ENCODE results near the gene ST14. TPM values are rescaled to one million over a fixed set of nuclear protein-coding genes. Genes with fewer than 3 reads are reported as not detected.

The ST14 gene
- total and polyA plus RNA-seq, 2 donors = 13.7 to 28.6 TPM

DNA sequence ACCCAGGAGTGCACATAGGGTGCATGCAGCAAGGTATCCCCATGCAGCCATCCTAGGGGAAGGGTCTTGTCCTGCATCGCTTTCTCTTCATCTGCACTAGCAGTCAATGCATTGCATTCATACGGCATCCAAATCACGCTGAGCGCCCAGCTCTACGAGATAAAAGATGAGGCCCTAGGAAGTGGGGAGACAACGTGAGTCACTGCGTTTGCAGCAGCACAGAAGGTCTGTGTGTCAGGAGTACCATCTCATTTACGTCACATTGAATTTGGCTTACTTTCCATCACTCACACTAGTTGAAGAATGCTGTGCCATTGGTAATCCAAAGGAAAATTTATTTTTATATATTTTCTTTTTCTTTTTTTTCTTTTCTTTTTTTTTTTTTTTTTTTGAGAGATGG lies 2.5 kb upstream of the ST14 start:
- 97% methylated on average over 8 of the region's 8 CpGs for WGBS
- Histone ChIP-seq H3K4me3 (ENCODE audit: low read length in 2 of 2) (no peak overlapping the region), H3K36me3 (ENCODE audit: control insufficient read depth in 2 of 2, insufficient read depth in 2 of 2, low read length in 1 of 2) (no peaks in the 10 kb centered on the region), H3K4me1 (ENCODE audit: control insufficient read depth in 2 of 2, insufficient read depth in 2 of 2, low read length in 2 of 2) (peaks cover 0 to 4% of the 10 kb centered on the region in 2 donors), H3K27me3 (ENCODE audit: control insufficient read depth in 2 of 2, insufficient read depth in 1 of 2, low read length in 1 of 2) (peaks cover 38 to 54% of the 10 kb centered on the region in 2 donors), H3K27ac (ENCODE audit: low read depth in 1 of 2, low read length in 1 of 2) (no peak overlapping the region), H3K9me3 (ENCODE audit: control insufficient read depth in 2 of 2, insufficient read depth in 1 of 2, low read length in 1 of 2) (no peaks in the 10 kb centered on the region)
- no peak for DNase-seq (ENCODE audit: low read depth in 6 of 9, low spot score in 9 of 9)

DNA sequence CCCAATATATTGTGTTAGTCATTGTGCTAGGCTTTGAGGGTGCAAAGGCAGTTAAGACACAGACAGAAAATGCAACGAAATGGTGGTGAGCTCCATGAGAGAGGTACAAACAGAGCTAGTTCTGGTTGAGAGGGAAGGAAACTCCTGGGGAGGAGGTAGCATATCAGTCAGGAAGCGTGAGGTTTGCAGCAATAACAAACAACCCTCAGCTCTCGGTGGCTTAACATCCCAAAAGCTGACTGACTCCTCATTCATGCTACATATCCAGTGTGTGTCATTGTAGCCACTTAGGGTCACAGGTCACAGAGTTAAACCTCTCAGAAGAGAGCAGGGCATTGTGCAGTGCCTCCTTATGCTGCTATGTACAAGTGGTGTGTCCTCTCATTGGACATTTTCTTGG lies 1.7 kb upstream of the ST14 start:
- peaks cover 0 to 4% of the 10 kb centered on the region in 2 donors for H3K4me1 ChIP-seq (ENCODE audit: control insufficient read depth in 2 of 2, insufficient read depth in 2 of 2, low read length in 2 of 2)
- H3K4me3 ChIP-seq (ENCODE audit: low read length in 2 of 2) = no peak overlapping the region
- DNase-seq (ENCODE audit: low read depth in 6 of 9, low spot score in 9 of 9) = no peak
- whole genome bisulfite sequencing = 74% methylated on average over 3 of the region's 3 CpGs
- no peaks in the 10 kb centered on the region for H3K36me3 ChIP-seq (ENCODE audit: control insufficient read depth in 2 of 2, insufficient read depth in 2 of 2, low read length in 1 of 2)
- H3K9me3 ChIP-seq (ENCODE audit: control insufficient read depth in 2 of 2, insufficient read depth in 1 of 2, low read length in 1 of 2) = no peaks in the 10 kb centered on the region
- H3K27me3 ChIP-seq (ENCODE audit: control insufficient read depth in 2 of 2, insufficient read depth in 1 of 2, low read length in 1 of 2) = peaks cover 40 to 61% of the 10 kb centered on the region in 2 donors
- H3K27ac ChIP-seq (ENCODE audit: low read depth in 1 of 2, low read length in 1 of 2) = no peak overlapping the region

DNA sequence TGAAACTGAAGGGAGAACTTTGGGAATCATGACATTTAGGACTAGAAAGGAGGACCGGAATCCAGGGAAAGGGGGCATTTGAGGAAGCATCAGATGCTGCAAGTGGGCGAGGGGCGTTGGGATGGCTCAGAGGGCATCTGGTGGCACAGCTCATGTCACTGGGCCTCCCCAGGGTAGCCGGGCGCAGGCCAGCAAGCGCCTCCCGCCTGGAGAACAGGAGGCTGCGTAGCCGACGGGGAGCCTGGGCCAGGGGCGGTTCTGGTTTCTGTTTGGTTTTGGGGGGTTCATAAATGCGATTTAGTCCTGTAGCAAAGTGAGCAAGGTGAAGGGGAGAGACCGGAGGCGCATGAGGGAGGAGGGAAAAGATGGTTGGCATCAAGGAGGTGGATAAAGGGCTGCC lies 443 bp upstream of the ST14 start:
- peaks cover 40 to 71% of the 10 kb centered on the region in 2 donors for H3K27me3 ChIP-seq (ENCODE audit: control insufficient read depth in 2 of 2, insufficient read depth in 1 of 2, low read length in 1 of 2)
- 82% methylated on average over 14 of the region's 14 CpGs for WGBS
- no peak for DNase-seq (ENCODE audit: low read depth in 6 of 9, low spot score in 9 of 9)
- peaks cover 0 to 8% of the 10 kb centered on the region in 2 donors for H3K4me1 ChIP-seq (ENCODE audit: control insufficient read depth in 2 of 2, insufficient read depth in 2 of 2, low read length in 2 of 2)
- no peaks in the 10 kb centered on the region for H3K9me3 ChIP-seq (ENCODE audit: control insufficient read depth in 2 of 2, insufficient read depth in 1 of 2, low read length in 1 of 2)
- H3K4me3 ChIP-seq (ENCODE audit: low read length in 2 of 2) = no peak overlapping the region
- no peak overlapping the region for H3K27ac ChIP-seq (ENCODE audit: low read depth in 1 of 2, low read length in 1 of 2)
- no peaks in the 10 kb centered on the region for H3K36me3 ChIP-seq (ENCODE audit: control insufficient read depth in 2 of 2, insufficient read depth in 2 of 2, low read length in 1 of 2)

DNA sequence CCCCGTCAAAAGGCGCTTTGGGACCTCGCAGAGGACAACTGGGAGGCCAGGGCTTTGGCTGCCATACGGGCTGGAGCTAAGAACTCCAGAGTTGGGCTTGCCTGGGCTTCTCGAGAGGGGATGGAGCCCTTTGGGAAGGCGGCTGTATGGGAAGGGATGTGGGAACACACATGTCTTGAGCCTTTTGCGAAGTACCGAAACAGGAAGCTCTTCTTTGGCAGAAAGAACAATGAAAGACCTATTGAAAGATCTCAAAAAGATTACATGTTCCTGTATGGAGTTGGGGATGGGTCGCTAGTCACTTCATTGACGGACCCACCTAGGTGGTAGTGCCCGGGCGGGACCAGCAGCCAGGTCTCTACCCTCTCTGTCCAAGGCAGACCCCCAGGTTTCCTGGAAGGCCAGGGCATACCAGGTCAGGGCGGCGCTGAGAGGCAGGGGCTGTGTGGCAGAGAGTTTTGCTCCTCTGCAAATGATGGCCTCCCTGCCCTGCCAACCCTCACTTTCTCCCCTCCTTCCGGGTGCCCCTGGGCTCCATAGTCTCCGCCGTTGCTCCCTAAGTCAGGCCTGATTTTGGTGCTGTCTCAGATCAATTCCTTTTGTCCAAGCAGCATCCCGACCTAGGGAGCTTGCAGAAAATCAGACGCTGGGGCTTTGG lies 1.0 kb downstream of the ST14 start:
- peaks cover 0 to 8% of the 10 kb centered on the region in 2 donors for H3K4me1 ChIP-seq (ENCODE audit: control insufficient read depth in 2 of 2, insufficient read depth in 2 of 2, low read length in 2 of 2)
- no peak overlapping the region for H3K27ac ChIP-seq (ENCODE audit: low read depth in 1 of 2, low read length in 1 of 2)
- no peak for DNase-seq (ENCODE audit: low read depth in 6 of 9, low spot score in 9 of 9)
- no peaks in the 10 kb centered on the region for H3K36me3 ChIP-seq (ENCODE audit: control insufficient read depth in 2 of 2, insufficient read depth in 2 of 2, low read length in 1 of 2)
- H3K4me3 ChIP-seq (ENCODE audit: low read length in 2 of 2) = peak overlapping the region; percentile 1 to 30
- peaks cover 40 to 73% of the 10 kb centered on the region in 2 donors for H3K27me3 ChIP-seq (ENCODE audit: control insufficient read depth in 2 of 2, insufficient read depth in 1 of 2, low read length in 1 of 2)
- no peaks in the 10 kb centered on the region for H3K9me3 ChIP-seq (ENCODE audit: control insufficient read depth in 2 of 2, insufficient read depth in 1 of 2, low read length in 1 of 2)
- WGBS = 42% methylated on average over 19 of the region's 19 CpGs

DNA sequence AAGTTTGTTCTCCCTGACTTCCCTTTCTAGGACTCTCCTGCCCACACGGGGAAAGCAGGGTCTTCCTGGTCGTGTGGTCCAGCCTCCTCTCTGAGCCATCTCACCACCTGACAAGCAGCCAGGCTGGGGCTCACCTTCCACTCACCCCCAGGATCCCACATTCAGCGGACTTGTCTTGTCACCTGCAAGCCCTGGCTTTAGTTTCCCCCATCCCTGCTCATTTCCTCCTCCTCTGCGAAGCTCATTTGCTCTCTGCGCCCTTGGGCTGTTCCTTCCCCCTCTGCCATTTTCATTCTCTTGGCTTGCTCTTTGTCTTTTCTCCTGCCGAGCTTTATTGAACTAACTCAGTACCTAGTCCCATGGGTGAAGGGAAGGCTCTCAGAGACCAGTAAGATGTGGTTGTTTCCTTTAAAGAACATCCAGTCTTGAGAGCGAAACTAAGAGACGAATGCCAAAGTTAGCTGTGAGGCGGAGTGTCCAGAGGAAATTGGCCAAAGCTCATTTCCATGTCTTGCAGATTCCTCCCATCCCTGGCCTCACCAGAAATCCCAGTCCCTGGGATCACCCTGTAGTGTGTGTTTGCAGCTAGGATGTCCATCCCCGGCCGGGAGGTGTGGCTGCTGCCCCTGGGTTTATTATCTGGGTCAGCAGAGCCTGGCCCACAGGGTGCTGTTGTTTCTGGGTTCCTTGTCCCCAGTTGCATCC lies 2.0 kb downstream of the ST14 start:
- Histone ChIP-seq H3K27me3 (ENCODE audit: control insufficient read depth in 2 of 2, insufficient read depth in 1 of 2, low read length in 1 of 2) (peaks cover 40 to 71% of the 10 kb centered on the region in 2 donors), H3K4me3 (ENCODE audit: low read length in 2 of 2) (no peak overlapping the region), H3K9me3 (ENCODE audit: control insufficient read depth in 2 of 2, insufficient read depth in 1 of 2, low read length in 1 of 2) (no peaks in the 10 kb centered on the region), H3K27ac (ENCODE audit: low read depth in 1 of 2, low read length in 1 of 2) (no peak overlapping the region), H3K36me3 (ENCODE audit: control insufficient read depth in 2 of 2, insufficient read depth in 2 of 2, low read length in 1 of 2) (no peaks in the 10 kb centered on the region), H3K4me1 (ENCODE audit: control insufficient read depth in 2 of 2, insufficient read depth in 2 of 2, low read length in 2 of 2) (peaks cover 0 to 8% of the 10 kb centered on the region in 2 donors)
- DNase-seq (ENCODE audit: low read depth in 6 of 9, low spot score in 9 of 9) = no peak
- 81% methylated on average over 11 of the region's 11 CpGs for WGBS

DNA sequence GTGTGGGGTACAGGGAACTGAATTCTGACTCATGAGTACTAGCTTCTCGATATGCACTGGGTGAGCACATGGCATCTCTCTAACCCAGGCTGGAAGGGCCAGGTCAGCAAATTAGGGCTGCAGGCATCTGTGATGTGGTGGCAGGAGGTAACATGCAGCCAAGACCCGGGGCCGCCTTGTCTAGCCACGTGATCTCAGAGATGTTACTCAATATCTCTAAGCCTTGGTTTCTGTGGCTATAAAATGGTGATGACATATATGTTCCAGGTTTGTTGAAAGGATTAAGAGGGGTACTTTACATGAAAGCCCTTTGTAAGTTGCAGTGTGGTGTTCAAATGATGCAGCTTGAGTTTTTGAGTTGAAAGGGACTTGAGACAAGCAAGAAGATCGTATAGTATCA lies 3.2 kb downstream of the ST14 start:
- H3K4me3 ChIP-seq (ENCODE audit: low read length in 2 of 2) = no peak overlapping the region
- no peak for DNase-seq (ENCODE audit: low read depth in 6 of 9, low spot score in 9 of 9)
- peaks cover 0 to 8% of the 10 kb centered on the region in 2 donors for H3K4me1 ChIP-seq (ENCODE audit: control insufficient read depth in 2 of 2, insufficient read depth in 2 of 2, low read length in 2 of 2)
- no peaks in the 10 kb centered on the region for H3K9me3 ChIP-seq (ENCODE audit: control insufficient read depth in 2 of 2, insufficient read depth in 1 of 2, low read length in 1 of 2)
- H3K27ac ChIP-seq (ENCODE audit: low read depth in 1 of 2, low read length in 1 of 2) = no peak overlapping the region
- no peaks in the 10 kb centered on the region for H3K36me3 ChIP-seq (ENCODE audit: control insufficient read depth in 2 of 2, insufficient read depth in 2 of 2, low read length in 1 of 2)
- 92% methylated on average over 5 of the region's 5 CpGs for WGBS
- peaks cover 34 to 64% of the 10 kb centered on the region in 2 donors for H3K27me3 ChIP-seq (ENCODE audit: control insufficient read depth in 2 of 2, insufficient read depth in 1 of 2, low read length in 1 of 2)

DNA sequence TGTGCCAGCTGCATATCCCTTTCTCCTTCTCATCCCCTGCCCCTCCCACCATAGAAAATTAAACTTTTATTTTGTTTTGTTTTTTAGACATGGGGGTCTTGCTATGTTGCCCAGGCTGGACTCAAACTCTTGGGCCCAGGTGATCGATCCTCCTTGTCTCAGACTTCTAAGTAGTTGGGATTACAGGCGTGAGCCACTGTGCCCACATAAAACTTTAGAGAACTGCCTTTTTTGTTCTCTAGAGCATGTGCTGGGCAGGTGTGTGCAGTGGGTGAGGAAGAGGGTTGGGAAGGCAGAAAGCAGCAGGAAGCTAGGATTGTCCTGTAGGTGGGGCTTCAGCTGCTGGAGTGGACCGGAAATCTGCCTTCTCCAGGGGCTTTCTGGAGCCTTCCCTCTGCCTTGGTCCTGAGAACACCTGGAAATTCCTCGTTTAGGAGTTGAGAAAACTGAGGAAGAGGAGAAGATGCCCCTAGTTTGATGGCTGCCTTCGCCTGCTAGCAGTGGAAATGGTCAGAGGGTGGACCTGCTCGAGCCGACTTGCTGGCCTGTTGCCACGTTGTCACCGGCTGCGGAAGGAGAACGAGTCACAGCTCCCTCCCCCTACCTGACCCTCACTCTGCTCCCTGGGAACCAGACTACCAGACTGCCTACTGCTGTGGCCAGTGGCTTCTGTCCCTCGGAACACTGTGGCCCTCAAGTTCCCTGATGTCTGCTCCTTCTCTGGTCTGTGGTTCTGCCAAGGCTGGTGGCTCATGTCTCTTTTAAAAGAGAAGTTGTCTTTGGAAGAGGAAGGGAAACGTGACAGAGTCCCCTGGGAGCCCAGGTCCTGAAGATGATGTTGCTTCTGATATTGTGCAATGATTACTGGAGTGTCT lies 4.0 kb downstream of the ST14 start:
- no peak overlapping the region for H3K27ac ChIP-seq (ENCODE audit: low read depth in 1 of 2, low read length in 1 of 2)
- H3K36me3 ChIP-seq (ENCODE audit: control insufficient read depth in 2 of 2, insufficient read depth in 2 of 2, low read length in 1 of 2) = no peaks in the 10 kb centered on the region
- H3K4me1 ChIP-seq (ENCODE audit: control insufficient read depth in 2 of 2, insufficient read depth in 2 of 2, low read length in 2 of 2) = peaks cover 0 to 8% of the 10 kb centered on the region in 2 donors
- H3K27me3 ChIP-seq (ENCODE audit: control insufficient read depth in 2 of 2, insufficient read depth in 1 of 2, low read length in 1 of 2) = peaks cover 30 to 56% of the 10 kb centered on the region in 2 donors
- no peak overlapping the region for H3K4me3 ChIP-seq (ENCODE audit: low read length in 2 of 2)
- WGBS = 71% methylated on average over 13 of the region's 13 CpGs
- no peaks in the 10 kb centered on the region for H3K9me3 ChIP-seq (ENCODE audit: control insufficient read depth in 2 of 2, insufficient read depth in 1 of 2, low read length in 1 of 2)
- DNase-seq (ENCODE audit: low read depth in 6 of 9, low spot score in 9 of 9) = no peak

DNA sequence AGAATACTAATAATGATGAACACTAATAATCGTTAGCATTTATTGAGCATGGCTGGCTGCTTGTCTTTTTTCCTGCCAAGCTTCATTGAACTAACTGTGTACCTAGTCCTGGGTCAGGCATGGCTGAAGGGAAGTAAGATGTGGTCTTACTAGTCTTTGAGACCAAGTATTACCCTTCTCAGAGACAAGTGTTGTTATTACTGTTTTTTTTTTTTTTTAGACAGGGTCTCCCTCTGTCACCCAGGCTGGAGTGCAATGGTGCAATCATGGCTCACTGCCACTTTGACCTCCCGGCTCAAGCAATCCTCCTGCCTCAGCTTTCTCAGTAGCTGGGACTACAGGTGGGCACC lies 4.6 kb downstream of the ST14 start:
- H3K4me1 ChIP-seq (ENCODE audit: control insufficient read depth in 2 of 2, insufficient read depth in 2 of 2, low read length in 2 of 2) = peaks cover 0 to 8% of the 10 kb centered on the region in 2 donors

More for the DNA sequence above, 4.6 kb downstream of the ST14 start:
- H3K27ac ChIP-seq (ENCODE audit: low read depth in 1 of 2, low read length in 1 of 2) = no peak overlapping the region
- H3K36me3 ChIP-seq (ENCODE audit: control insufficient read depth in 2 of 2, insufficient read depth in 2 of 2, low read length in 1 of 2) = no peaks in the 10 kb centered on the region
- H3K27me3 ChIP-seq (ENCODE audit: control insufficient read depth in 2 of 2, insufficient read depth in 1 of 2, low read length in 1 of 2) = peaks cover 24 to 50% of the 10 kb centered on the region in 2 donors
- no peak overlapping the region for H3K4me3 ChIP-seq (ENCODE audit: low read length in 2 of 2)
- DNase-seq (ENCODE audit: low read depth in 6 of 9, low spot score in 9 of 9) = no peak
- 93% methylated on average over 2 of the region's 2 CpGs for WGBS
- no peaks in the 10 kb centered on the region for H3K9me3 ChIP-seq (ENCODE audit: control insufficient read depth in 2 of 2, insufficient read depth in 1 of 2, low read length in 1 of 2)
